Smooth muscle cell of trachea (primary cell): ENCODE measurements around the gene MIF. TPM values are rescaled to one million over a fixed set of nuclear protein-coding genes. Genes with fewer than 3 reads are reported as not detected.

ENCODE experiments used
- total RNA-seq: library from RNA; depleted of rRNA; stranded (reverse); fragments of >200 nt; gene quantifications from 2 replicates; pipeline ENCODE4 v1.2.1, GENCODE V29; 2014

The MIF gene
- total RNA-seq: 247 and 330 TPM in 2 replicates

GRCh38 chr22:23893945-23894709 lies at the start of gene MIF:
Gene MIF, plus strand, starts transcription at chr22:23894383. Its CDS starts 92 bp downstream, at chr22:23894475.

GRCh38 chr22:23857606-23858483 lies 36.3 kb upstream of the MIF start, which contains the start of gene SLC2A11:
Gene SLC2A11, plus strand, starts transcription at chr22:23857875. Its CDS starts 125 bp downstream, at chr22:23858000.

Other genes with a start within 250 kb of the MIF start
- under 0.01 TPM in 1 of 2 replicates, not detected in the other for gene RGL4, start 203.4 kb upstream of the MIF start, total RNA-seq
- gene ZNF70, start 143.3 kb upstream of the MIF start, total RNA-seq: 3.2 and 4.3 TPM in 2 replicates
- 0.50 TPM in 1 of 2 replicates, not detected in the other for gene VPREB3, start 140.0 kb upstream of the MIF start, total RNA-seq
- 1.6 and 3.1 TPM in 2 replicates for gene C22orf15, start 131.4 kb upstream of the MIF start, total RNA-seq
- 0.58 and 2.5 TPM in 2 replicates for gene CHCHD10, start 126.4 kb upstream of the MIF start, total RNA-seq
- gene MMP11, start 121.5 kb upstream of the MIF start, total RNA-seq: 3.1 and 15.2 TPM in 2 replicates
- 35.2 and 36.7 TPM in 2 replicates for gene SMARCB1, start 107.4 kb upstream of the MIF start, total RNA-seq
- 0.17 TPM in 1 of 2 replicates, not detected in the other for gene DERL3, start 55.4 kb upstream of the MIF start, total RNA-seq
- 7.1 and 16.2 TPM in 2 replicates for gene SLC2A11, start 36.5 kb upstream of the MIF start, total RNA-seq
- gene GSTT2B, start 66.8 kb downstream of the MIF start, total RNA-seq: 6.3 and 8.1 TPM in 2 replicates
- 1.6 and 2.0 TPM in 2 replicates for gene DDTL, start 72.5 kb downstream of the MIF start, total RNA-seq
- gene DDT, start 80.1 kb downstream of the MIF start, total RNA-seq: 120 and 140 TPM in 2 replicates
- 0.99 and 2.0 TPM in 2 replicates for gene GSTT2, start 85.8 kb downstream of the MIF start, total RNA-seq
- gene GSTT4, start 111.1 kb downstream of the MIF start, total RNA-seq: not detected in 2 replicates
- 54.4 and 63.5 TPM in 2 replicates for gene CABIN1, start 116.9 kb downstream of the MIF start, total RNA-seq